Astrocyte (in vitro differentiated cells and primary cell): ENCODE data around the gene PLCH2. TPM values are rescaled to one million over a fixed set of nuclear protein-coding genes. Genes with fewer than 3 reads are reported as not detected.
"Not testable (repeated sequence)": the region's sequence is repeated elsewhere in the genome, so short reads cannot be mapped to it uniquely, and the experiment has no call there.

Source experiments
- DNase-seq: peaks from one replicate; pipeline ENCODE4 v3.0.0-alpha.2; 2010; ENCODE audit warnings: low read depth
- FAIRE-seq: peaks from 2 replicates; lab custom pipeline; 2011; peaks lifted over from hg19 to GRCh38; lab: Jason Lieb, UNC
- H2AFZ ChIP-seq: 2 replicates; pipeline ENCODE4 v1.6.0; 2012; ENCODE audit warnings: low read depth, low read length, inconsistent platforms
- H3K27ac ChIP-seq: 2 replicates; pipeline ENCODE4 v1.5.1; 2011; ENCODE audit warnings: low read depth, low read length, inconsistent platforms
- H3K27me3 ChIP-seq: 2 replicates; pipeline ENCODE4 v1.6.0; 2011; ENCODE audit warnings: low read length, inconsistent platforms; ENCODE audit not compliant: insufficient read depth
- H3K36me3 ChIP-seq: 2 replicates; pipeline ENCODE4 v1.5.1; 2011; ENCODE audit warnings: low read length, inconsistent platforms; ENCODE audit not compliant: insufficient read depth
- H3K4me1 ChIP-seq: 2 replicates; pipeline ENCODE4 v1.5.1; 2011; ENCODE audit warnings: low read length, inconsistent platforms; ENCODE audit not compliant: insufficient read depth
- H3K4me2 ChIP-seq: 2 replicates; pipeline ENCODE4 v1.6.0; 2012; ENCODE audit warnings: low read length, inconsistent platforms
- H3K4me3 ChIP-seq: 2 replicates; pipeline ENCODE4 v1.5.1; 2011; ENCODE audit warnings: low read depth, mild to moderate bottlenecking, low read length, inconsistent platforms; ENCODE audit not compliant: insufficient read depth
- H3K79me2 ChIP-seq: 2 replicates; pipeline ENCODE4 v1.6.0; 2012; ENCODE audit warnings: mild to moderate bottlenecking, low read length, inconsistent platforms; ENCODE audit not compliant: insufficient read depth
- H3K9ac ChIP-seq: 2 replicates; pipeline ENCODE4 v1.6.0; 2012; ENCODE audit warnings: mild to moderate bottlenecking, low read length, inconsistent platforms
- H3K9me3 ChIP-seq: 2 replicates; pipeline ENCODE4 v1.5.1; 2012; ENCODE audit warnings: low read depth, mild to moderate bottlenecking, low read length, inconsistent platforms; ENCODE audit not compliant: insufficient read depth
- H4K20me1 ChIP-seq: 2 replicates; pipeline ENCODE4 v1.6.0; 2012; ENCODE audit warnings: low read length, inconsistent platforms; ENCODE audit not compliant: insufficient read depth
- H3K27ac Mint-ChIP-seq: one replicate; pipeline ENCODE4 v1.8.0; 2021; ENCODE audit warnings: mild to moderate bottlenecking, mixed read lengths; ENCODE audit not compliant: unreplicated experiment
- H3K27me3 Mint-ChIP-seq: one replicate; pipeline ENCODE4 v1.8.0; 2021; ENCODE audit warnings: low read depth, mixed read lengths; ENCODE audit not compliant: unreplicated experiment
- H3K36me3 Mint-ChIP-seq: one replicate; pipeline ENCODE4 v1.8.0; 2021; ENCODE audit warnings: low read depth, mixed read lengths; ENCODE audit not compliant: unreplicated experiment
- H3K4me1 Mint-ChIP-seq: one replicate; pipeline ENCODE4 v1.8.0; 2021; ENCODE audit warnings: low read depth, mixed read lengths; ENCODE audit not compliant: unreplicated experiment
- H3K4me3 Mint-ChIP-seq: one replicate; pipeline ENCODE4 v1.8.0; 2021; ENCODE audit warnings: mild to moderate bottlenecking, moderate library complexity, mixed read lengths; ENCODE audit not compliant: unreplicated experiment
- H3K9me3 Mint-ChIP-seq: one replicate; pipeline ENCODE4 v1.8.0; 2021; ENCODE audit warnings: mild to moderate bottlenecking, mixed read lengths; ENCODE audit not compliant: unreplicated experiment
- EZH2 ChIP-seq: IDR thresholded peaks from 2 replicates; pipeline ENCODE4 v1.6.1; 2012; ENCODE audit warnings: mild to moderate bottlenecking, low read length, inconsistent platforms; ENCODE audit not compliant: insufficient read depth
- total RNA-seq: library from RNA; stranded (reverse); gene quantifications from 2 replicates; pipeline ENCODE4 v1.2.1, GENCODE V29; 2021
- TF ChIP-seq, protein P1 (sequence below): IDR thresholded peaks from 2 replicates; pipeline ENCODE4 v1.5.1; 2011; ENCODE audit warnings: low read depth, mild to moderate bottlenecking, inconsistent platforms, low read length, moderate library complexity; ENCODE audit not compliant: insufficient read depth

The PLCH2 gene
- total RNA-seq, 1 donor from 2014 or later = 2.0 TPM

- no peak overlapping the region for H3K4me2 ChIP-seq
- no peak overlapping the region for H3K27ac ChIP-seq
- no peaks in the 10 kb centered on the region for H3K9me3 ChIP-seq
- no peaks in the 10 kb centered on the region for H3K27me3 ChIP-seq
- peaks cover 4% of the 10 kb centered on the region for H3K27me3 Mint-ChIP-seq
- no peak for TF ChIP-seq EZH2
- TF ChIP-seq, protein P1, sequence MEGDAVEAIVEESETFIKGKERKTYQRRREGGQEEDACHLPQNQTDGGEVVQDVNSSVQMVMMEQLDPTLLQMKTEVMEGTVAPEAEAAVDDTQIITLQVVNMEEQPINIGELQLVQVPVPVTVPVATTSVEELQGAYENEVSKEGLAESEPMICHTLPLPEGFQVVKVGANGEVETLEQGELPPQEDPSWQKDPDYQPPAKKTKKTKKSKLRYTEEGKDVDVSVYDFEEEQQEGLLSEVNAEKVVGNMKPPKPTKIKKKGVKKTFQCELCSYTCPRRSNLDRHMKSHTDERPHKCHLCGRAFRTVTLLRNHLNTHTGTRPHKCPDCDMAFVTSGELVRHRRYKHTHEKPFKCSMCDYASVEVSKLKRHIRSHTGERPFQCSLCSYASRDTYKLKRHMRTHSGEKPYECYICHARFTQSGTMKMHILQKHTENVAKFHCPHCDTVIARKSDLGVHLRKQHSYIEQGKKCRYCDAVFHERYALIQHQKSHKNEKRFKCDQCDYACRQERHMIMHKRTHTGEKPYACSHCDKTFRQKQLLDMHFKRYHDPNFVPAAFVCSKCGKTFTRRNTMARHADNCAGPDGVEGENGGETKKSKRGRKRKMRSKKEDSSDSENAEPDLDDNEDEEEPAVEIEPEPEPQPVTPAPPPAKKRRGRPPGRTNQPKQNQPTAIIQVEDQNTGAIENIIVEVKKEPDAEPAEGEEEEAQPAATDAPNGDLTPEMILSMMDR = no peak
- DNase-seq (no peak), FAIRE-seq (no peak)
- H3K79me2 ChIP-seq = peaks cover 3% of the 10 kb centered on the region
- H3K4me1 Mint-ChIP-seq = peaks cover 9% of the 10 kb centered on the region
- H3K4me3 ChIP-seq = no peak overlapping the region
- H3K9me3 Mint-ChIP-seq = no peaks in the 10 kb centered on the region
- H3K9ac ChIP-seq = no peak overlapping the region
- no peak overlapping the region for H2AFZ ChIP-seq
- H3K36me3 Mint-ChIP-seq = no peaks in the 10 kb centered on the region
- H4K20me1 ChIP-seq = no peaks in the 10 kb centered on the region
- H3K4me1 ChIP-seq = peaks cover 25% of the 10 kb centered on the region
- H3K36me3 ChIP-seq = no peaks in the 10 kb centered on the region
- H3K4me3 Mint-ChIP-seq = no peak overlapping the region
- no peak overlapping the region for H3K27ac Mint-ChIP-seq
These were observed 20.3 kb upstream of the PLCH2 start for GRCh38 chr1:2455757-2456156.

- H2AFZ ChIP-seq = no peak overlapping the region
- H3K9me3 Mint-ChIP-seq = no peaks in the 10 kb centered on the region
- TF ChIP-seq EZH2 = no peak
- TF ChIP-seq, protein P1 = no peak
- no peaks in the 10 kb centered on the region for H3K36me3 ChIP-seq
- no peaks in the 10 kb centered on the region for H3K27me3 ChIP-seq
- no peak overlapping the region for H3K4me3 ChIP-seq
- no peaks in the 10 kb centered on the region for H3K36me3 Mint-ChIP-seq
- peaks cover 5% of the 10 kb centered on the region for H3K4me1 Mint-ChIP-seq
- FAIRE-seq (no peak), DNase-seq (no peak)
- H3K4me1 ChIP-seq = peaks cover 12% of the 10 kb centered on the region
- no peak overlapping the region for H3K9ac ChIP-seq
- H3K9me3 ChIP-seq = no peaks in the 10 kb centered on the region
- no peak overlapping the region for H3K4me3 Mint-ChIP-seq
- H3K79me2 ChIP-seq = peaks cover 3% of the 10 kb centered on the region
- H3K27ac Mint-ChIP-seq = no peak overlapping the region
- peaks cover 4% of the 10 kb centered on the region for H3K27me3 Mint-ChIP-seq
- H3K4me2 ChIP-seq = no peak overlapping the region
- H4K20me1 ChIP-seq = no peaks in the 10 kb centered on the region
- no peak overlapping the region for H3K27ac ChIP-seq
These were observed 18.6 kb upstream of the PLCH2 start for GRCh38 chr1:2457444-2457843.

- Histone ChIP-seq H3K4me3 (no peak overlapping the region), H3K9me3 (no peaks in the 10 kb centered on the region), H3K4me2 (no peak overlapping the region), H3K79me2 (no peaks in the 10 kb centered on the region), H3K9ac (no peak overlapping the region), H4K20me1 (peaks cover 5% of the 10 kb centered on the region), H3K36me3 (no peaks in the 10 kb centered on the region), H3K27ac (no peak overlapping the region), H2AFZ (no peak overlapping the region), H3K27me3 (no peaks in the 10 kb centered on the region), H3K4me1 (peaks cover 4% of the 10 kb centered on the region)
- no peaks in the 10 kb centered on the region for H3K36me3 Mint-ChIP-seq
- H3K9me3 Mint-ChIP-seq = no peaks in the 10 kb centered on the region
- H3K27ac Mint-ChIP-seq = no peak overlapping the region
- no peak for DNase-seq
- H3K4me1 Mint-ChIP-seq = no peaks in the 10 kb centered on the region
- TF ChIP-seq EZH2 = no peak
- TF ChIP-seq, protein P1 = no peak
- peaks cover 14% of the 10 kb centered on the region for H3K27me3 Mint-ChIP-seq
- H3K4me3 Mint-ChIP-seq = no peak overlapping the region
- FAIRE-seq = no peak
These were observed 17.4 kb upstream of the PLCH2 start for GRCh38 chr1:2458687-2459086.

- not testable (repeated sequence) for H3K9me3 Mint-ChIP-seq, H3K27ac ChIP-seq, H4K20me1 ChIP-seq, H3K9me3 ChIP-seq, H3K36me3 Mint-ChIP-seq, FAIRE-seq, H3K4me1 Mint-ChIP-seq, H3K27ac Mint-ChIP-seq, H3K4me3 ChIP-seq, H3K27me3 ChIP-seq, H3K4me3 Mint-ChIP-seq, H3K4me1 ChIP-seq, H3K9ac ChIP-seq, H3K79me2 ChIP-seq, H2AFZ ChIP-seq, DNase-seq, H3K4me2 ChIP-seq, H3K36me3 ChIP-seq
- H3K27me3 Mint-ChIP-seq = peaks cover 16% of the 10 kb centered on the region
These were observed 16.9 kb upstream of the PLCH2 start for GRCh38 chr1:2459102-2459753.
